ENCODE results near the gene KIAA1958. TPM values are rescaled to one million over a fixed set of nuclear protein-coding genes. Genes with fewer than 3 reads are reported as not detected.

Gene KIAA1958
- total and polyA plus RNA-seq, 2 experiments from 2014 or later: 9.4 to 41.7 TPM

Other genes with a start within 250 kb of the KIAA1958 start
- gene PTBP3, start 153.2 kb upstream of the KIAA1958 start, total RNA-seq (2014; rRNA removed; shearing (Covaris generic)): 91.5 and 92.9 TPM in 2 replicates
- gene PTBP3, start 153.2 kb upstream of the KIAA1958 start, polyA plus RNA-seq (2016; fragmentation: Nextera tagmentation; extraction: Ambion mirVana): 17.4 and 20.0 TPM in 2 replicates
- gene HSDL2, start 106.7 kb upstream of the KIAA1958 start, total RNA-seq (2014; rRNA removed; shearing (Covaris generic)): 13.9 and 15.3 TPM in 2 replicates
- gene HSDL2, start 106.7 kb upstream of the KIAA1958 start, polyA plus RNA-seq (2016; fragmentation: Nextera tagmentation; extraction: Ambion mirVana): 10.2 and 11.4 TPM in 2 replicates
- gene INIP, start 231.3 kb downstream of the KIAA1958 start, total RNA-seq (2014; rRNA removed; shearing (Covaris generic)): 16.7 and 26.7 TPM in 2 replicates
- 24.7 and 30.4 TPM in 2 replicates for gene INIP, start 231.3 kb downstream of the KIAA1958 start, polyA plus RNA-seq (2016; fragmentation: Nextera tagmentation; extraction: Ambion mirVana)